Gastroesophageal sphincter (tissue), 4 donors: ENCODE measurements around the gene ZW10. TPM values are rescaled to one million over a fixed set of nuclear protein-coding genes. Genes with fewer than 3 reads are reported as not detected.

ENCODE experiments used
- ATAC-seq: fragments of 150-250 bp; one replicate; pipeline ENCODE4 v1.9.1; 2016; ENCODE audit warnings: mild to moderate bottlenecking, moderate library complexity
- H3K27ac ChIP-seq, 4 donors: fragments of 200-600 bp; sonication (generic) in 3 of 4; 1 replicate in 3 of 4; 2 replicates in 1 of 4; pipeline ENCODE4 v1.5.1; 2016 to 2019
- H3K27me3 ChIP-seq: fragments of 200-600 bp; sonication (generic); one replicate; pipeline ENCODE4 v1.5.1; 2019
- H3K36me3 ChIP-seq, 2 donors: fragments of 200-600 bp; sonication (generic); one replicate each; pipeline ENCODE4 v1.5.1; 2019; ENCODE audit warnings: control low read depth in 1 of 2
- H3K4me1 ChIP-seq, 3 donors: fragments of 200-600 bp; sonication (generic); 1 replicate in 2 of 3; 2 replicates in 1 of 3; pipeline ENCODE4 v1.5.1; 2016 to 2019; ENCODE audit warnings: control low read depth in 2 of 3
- H3K4me3 ChIP-seq, 2 donors: fragments of 200-600 bp; sonication (generic); one replicate each; pipeline ENCODE4 v1.5.1; 2019; ENCODE audit warnings: mild to moderate bottlenecking in 1 of 2, moderate library complexity in 1 of 2
- H3K9me3 ChIP-seq, 3 donors: fragments of 200-600 bp; sonication (generic); one replicate each; pipeline ENCODE4 v1.5.1; 2017 to 2019; ENCODE audit warnings: control low read depth in 2 of 3
- CTCF ChIP-seq, 4 experiments: fragments of 200-600 bp in 2 of 4; fragments of 450-650 bp in 2 of 4; sonication (generic) in 1 of 4; IDR thresholded peaks; one replicate each; pipeline ENCODE4 v1.5.1; 2017 to 2019; ENCODE audit warnings: antibody characterized with exemption in 4 of 4, mild to moderate bottlenecking in 2 of 4, moderate library complexity in 2 of 4
- EP300 ChIP-seq: sonication (generic); formaldehyde crosslinking; IDR thresholded peaks from one replicate; pipeline ENCODE4 v1.6.1; 2017; ENCODE audit warnings: antibody characterized with exemption, mild to moderate bottlenecking
- POLR2A ChIP-seq, 2 donors: fragments of 450-650 bp; IDR thresholded peaks; one replicate each; pipeline ENCODE4 v1.6.1; 2017; ENCODE audit warnings: antibody characterized with exemption in 2 of 2, mild to moderate bottlenecking in 2 of 2, moderate library complexity in 1 of 2
- POLR2AphosphoS5 ChIP-seq: sonication (generic); formaldehyde crosslinking; IDR thresholded peaks from one replicate; pipeline ENCODE4 v1.6.1; 2017; ENCODE audit warnings: antibody characterized with exemption
- WGBS, 2 donors: methylation state at CpG; one replicate each; pipeline ENCODE4 v1.1.5; 2018; ENCODE audit warnings: low coverage in 1 of 2; 5-methylcytosine and 5-hydroxymethylcytosine counted together
- small RNA-seq, 4 donors: library from RNA; depleted of rRNA; stranded (forward); fragments of <200 nt; gene quantifications; one replicate each; pipeline ENCODE3, GENCODE V24; 2016
- total RNA-seq, 4 donors: library from RNA; depleted of rRNA; stranded (reverse); fragments of >200 nt; gene quantifications; one replicate each; pipeline ENCODE4 v1.1.0, GENCODE V29; 2016

ZW10 gene
- total RNA-seq, 4 donors from 2014 or later: 9.8 to 15.8 (median 13.0) TPM

- 27% methylated on average over 4 of the region's 5 CpGs; no CpG with 5 or more reads in 1 of the 2 donors for whole genome bisulfite sequencing, 2 donors
- no peaks in the 10 kb centered on the region for H3K27me3 ChIP-seq
- H3K27ac ChIP-seq: no peak overlapping the region
- no peaks in the 10 kb centered on the region for H3K36me3 ChIP-seq
- H3K4me1 ChIP-seq: peaks cover 0 to 11% (median 0%) of the 10 kb centered on the region in 3 donors
- no peak overlapping the region for H3K4me3 ChIP-seq
- ATAC-seq: no peak
- TF ChIP-seq CTCF (IDR thresholded peaks at IDR 0.05): no peak
- TF ChIP-seq EP300: no peak
- TF ChIP-seq POLR2AphosphoS5: no peak
- TF ChIP-seq POLR2A (IDR thresholded peaks at IDR 0.05): no peak
- H3K9me3 ChIP-seq: no peaks in the 10 kb centered on the region
Observed at GRCh38 chr11:113684496-113684895, 89.0 kb downstream of the ZW10 start.

- 100% methylated on average over 1 of the region's 6 CpGs; no CpG with 5 or more reads in 1 of the 2 donors for WGBS, 2 donors
- Histone ChIP-seq H3K27ac (no peak overlapping the region), H3K4me1 (peaks cover 0 to 11% (median 0%) of the 10 kb centered on the region in 3 donors), H3K27me3 (no peaks in the 10 kb centered on the region), H3K4me3 (no peak overlapping the region), H3K9me3 (no peaks in the 10 kb centered on the region), H3K36me3 (no peaks in the 10 kb centered on the region)
- no peak for ATAC-seq
- TF ChIP-seq POLR2AphosphoS5 (no peak), EP300 (no peak), POLR2A (IDR thresholded peaks at IDR 0.05) (no peak), CTCF (IDR thresholded peaks at IDR 0.05) (no peak)
Observed at GRCh38 chr11:113683481-113684046, 89.9 kb downstream of the ZW10 start.

Small RNA genes within 50 kb of the gene (small RNA-seq; reads per million reads assigned to genes)
- 0 reads per million in 4 donors for gene LRRC37A13P
- gene RPS29P19: 0 reads per million in 4 donors

Other genes starting within 250 kb of the ZW10 start
- gene TMPRSS5, start 67.4 kb downstream of the ZW10 start, total RNA-seq: under 1 TPM in 3 of 4 donors, not detected in 1; 0.40 to 0.85 (median 0.47) TPM
- gene CLDN25, start 6.1 kb upstream of the ZW10 start, total RNA-seq: not detected
- 10 to 100 TPM; 12.5 to 64.8 (median 38.7) TPM for gene USP28, start 101.9 kb upstream of the ZW10 start, total RNA-seq
- not detected for gene HTR3B, start 131.1 kb upstream of the ZW10 start, total RNA-seq
- gene HTR3A, start 201.4 kb upstream of the ZW10 start, total RNA-seq: under 1 TPM in 2 of 4 donors, not detected in 2; 0.54 to 0.77 TPM